HG02885 (cell line): ENCODE data around the gene AFG1L.
"Not testable (repeated sequence)": the region's sequence is repeated elsewhere in the genome, so short reads cannot be mapped to it uniquely, and the experiment has no call there.

Experiments used
- ATAC-seq: cut with Tn5 transposase; IDR thresholded peaks from one replicate; pipeline ENCODE4 v1.9.1; 2021; ENCODE audit warnings: mild to moderate bottlenecking; ENCODE audit not compliant: unreplicated experiment, poor library complexity

Gene AFG1L

DNA sequence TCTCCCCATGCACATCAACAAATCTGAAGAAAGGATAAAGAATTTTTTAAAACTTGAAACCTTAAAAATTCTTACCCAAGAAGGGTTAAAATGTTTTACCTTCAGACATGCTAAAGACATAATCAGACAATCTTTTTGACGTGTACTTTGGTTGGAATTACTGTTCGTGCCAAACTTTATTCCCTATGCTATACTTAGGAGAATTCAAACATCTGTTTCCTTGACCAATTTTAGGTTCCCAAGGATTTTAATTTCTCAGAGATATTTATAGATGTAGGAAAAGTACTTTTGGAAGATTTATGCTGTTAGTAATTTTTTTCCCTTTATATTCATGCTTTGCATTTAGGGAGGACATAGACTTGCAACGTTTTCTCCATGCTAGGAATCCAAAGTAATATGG, 108.4 kb downstream of the AFG1L start:
- ATAC-seq = no peak

DNA sequence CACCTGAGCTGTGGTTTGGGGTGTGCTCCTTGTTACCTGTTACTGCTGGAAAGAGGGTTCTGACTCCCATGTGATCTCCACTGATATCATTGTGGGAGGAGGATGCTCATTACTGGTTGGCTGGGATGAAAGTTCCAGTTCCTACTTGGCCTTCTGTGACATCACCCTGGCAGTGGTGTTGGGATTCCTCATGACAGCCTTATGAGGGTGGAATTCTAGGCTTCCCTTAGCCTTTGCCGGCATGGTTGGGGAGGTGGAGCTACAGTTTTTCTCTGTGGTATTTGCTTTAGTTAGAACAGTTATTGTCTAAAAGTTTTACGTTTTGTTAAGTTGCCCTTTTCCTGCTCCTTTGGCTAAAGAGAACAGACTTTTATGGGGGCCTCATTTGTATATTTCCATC, 112.1 kb downstream of the AFG1L start:
- no peak for ATAC-seq

DNA sequence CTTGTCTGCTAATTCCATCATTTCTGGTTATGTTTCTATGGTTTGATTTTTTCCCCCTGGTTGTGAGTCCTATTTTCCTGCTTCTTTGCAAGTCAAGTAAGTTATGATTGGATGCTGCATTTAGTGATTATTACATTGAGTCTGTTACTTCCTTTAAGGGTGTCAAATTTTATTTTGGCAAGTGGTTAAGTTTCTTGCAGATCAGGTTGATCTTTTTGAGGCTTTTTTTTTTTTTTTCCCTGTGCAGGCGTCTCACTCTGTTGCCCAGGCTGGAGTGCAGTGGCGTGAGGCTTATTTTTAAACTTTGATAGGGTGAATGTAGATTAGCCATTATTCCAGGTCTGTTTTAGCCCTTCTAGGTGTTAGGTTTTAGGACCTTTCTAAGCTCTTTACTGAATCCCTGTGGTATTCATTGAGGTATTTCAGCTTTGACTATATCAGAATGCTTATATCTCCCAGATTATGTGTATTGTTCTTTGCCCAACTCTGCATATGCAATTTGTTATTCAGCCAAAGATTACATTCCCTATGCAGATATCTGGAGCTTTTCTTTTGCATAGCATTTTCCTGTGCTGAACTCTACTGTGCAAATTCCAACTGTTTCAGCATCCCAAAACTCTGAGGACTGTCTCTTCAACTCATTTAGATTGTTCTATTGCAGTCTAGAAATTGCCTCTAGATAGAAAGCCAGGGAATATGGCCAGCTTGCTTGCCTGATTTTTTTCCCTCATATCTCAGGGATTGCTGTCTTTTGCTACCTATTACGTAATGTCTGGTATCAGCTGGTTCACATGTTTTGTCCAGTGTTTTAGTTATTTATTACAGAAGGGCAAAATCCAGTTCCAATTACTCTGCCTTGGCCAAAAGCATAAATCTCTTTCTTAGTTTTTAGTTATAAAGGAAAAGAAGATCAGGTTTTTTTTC, 113.3 kb downstream of the AFG1L start:
- ATAC-seq = no peak

DNA sequence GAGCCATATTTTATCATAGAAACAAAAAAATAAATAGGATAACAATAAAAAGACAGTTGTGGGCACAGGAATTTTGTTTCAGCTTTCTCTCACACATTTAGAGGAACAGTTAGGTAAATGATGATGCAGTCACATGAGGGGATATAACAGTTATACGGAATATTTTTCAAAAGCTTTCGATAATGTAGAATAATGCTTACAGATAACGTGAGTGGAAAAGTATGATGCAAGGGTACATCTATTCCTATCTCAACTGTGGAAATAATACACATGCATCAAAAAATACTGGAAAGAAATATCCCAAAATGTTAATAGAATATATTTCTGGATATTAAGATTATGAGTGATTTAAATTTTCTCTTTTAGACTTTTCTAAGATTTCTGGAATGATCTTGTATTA, 114.0 kb downstream of the AFG1L start:
- ATAC-seq = no peak

- ATAC-seq = not testable (repeated sequence)
Observed at GRCh38 chr6:108416047-108416833, 121.4 kb downstream of the AFG1L start.

- ATAC-seq = no peak
Observed at GRCh38 chr6:108417027-108417426, 122.2 kb downstream of the AFG1L start.

GRCh38 chr6:108419474-108419873, 124.6 kb downstream of the AFG1L start:
- no peak for ATAC-seq

- no peak for ATAC-seq
Observed at GRCh38 chr6:108419934-108420609, 125.2 kb downstream of the AFG1L start.

DNA sequence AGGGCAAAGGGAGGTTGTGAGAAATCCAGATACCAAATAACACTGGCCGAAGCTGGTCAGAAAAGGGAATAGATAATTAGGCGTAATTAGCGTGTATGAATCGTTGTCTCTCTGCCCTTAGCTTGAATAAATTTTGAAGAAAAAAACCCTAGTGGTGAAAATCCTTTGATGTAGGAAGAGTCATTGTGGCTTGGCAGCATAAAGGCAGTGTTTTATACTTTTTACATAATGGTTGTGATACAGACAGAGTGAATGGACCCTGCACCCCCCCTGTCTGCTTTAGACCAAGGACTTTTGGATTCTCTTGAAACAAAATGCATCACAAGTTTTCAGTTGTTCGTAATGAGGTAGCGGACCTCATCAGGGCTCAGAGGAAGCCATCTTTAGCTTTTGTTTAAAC, 126.5 kb downstream of the AFG1L start:
- ATAC-seq = no peak

DNA sequence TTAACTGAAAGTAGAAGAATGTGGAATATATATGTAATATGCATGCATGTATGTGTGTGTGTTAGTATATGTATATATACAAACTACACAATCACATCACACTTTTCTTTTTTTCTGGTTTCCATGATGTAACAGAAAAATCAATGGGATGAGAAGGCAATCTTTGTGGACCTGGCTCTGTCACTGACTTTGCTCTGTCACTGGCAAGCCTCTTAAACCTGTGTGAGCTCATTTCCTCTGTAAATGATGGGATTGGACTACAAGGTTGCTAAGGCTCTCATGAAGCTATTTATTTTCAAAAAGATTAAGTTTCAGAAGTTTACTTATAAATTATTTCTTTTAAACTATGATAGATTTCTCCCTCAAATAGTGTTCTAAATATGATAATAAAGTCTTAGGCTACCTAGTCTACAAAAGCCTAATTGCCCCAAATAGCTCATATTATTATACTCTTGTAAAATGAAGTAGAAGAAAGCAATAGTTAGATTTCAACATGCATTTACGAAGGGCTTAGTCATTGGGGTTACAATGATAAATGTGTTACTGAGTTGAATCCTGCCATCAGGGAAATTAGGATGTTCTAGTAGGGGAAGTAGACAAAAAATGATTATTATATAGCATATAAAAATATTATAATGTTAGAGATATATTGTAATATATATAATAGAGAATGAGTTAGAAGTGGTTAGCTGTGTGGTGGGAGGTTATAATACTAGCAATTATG, 129.3 kb downstream of the AFG1L start:
- no peak for ATAC-seq

GRCh38 chr6:108425428-108425827, 130.6 kb downstream of the AFG1L start:
- no peak for ATAC-seq

- no peak for ATAC-seq
Observed at GRCh38 chr6:108432143-108432542, 137.3 kb downstream of the AFG1L start.

DNA sequence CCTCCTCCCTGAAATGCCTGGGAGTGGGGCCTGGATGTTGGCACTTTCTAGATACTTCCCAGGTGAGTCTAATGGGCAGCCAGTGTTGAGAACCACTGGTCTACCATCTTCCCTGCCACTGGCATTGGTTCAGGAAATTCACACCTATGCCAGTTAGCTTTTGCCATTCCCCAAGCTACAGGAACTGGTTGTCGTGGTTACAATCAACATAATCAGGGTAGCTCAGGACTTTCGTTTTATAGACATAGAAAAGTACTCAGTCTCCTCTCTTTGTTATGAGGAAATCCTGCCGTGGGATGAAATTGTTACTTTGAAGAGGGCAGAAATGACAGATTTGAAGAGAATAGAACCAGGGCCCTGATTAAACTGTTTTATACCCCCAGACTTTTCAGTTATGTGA, 137.9 kb downstream of the AFG1L start:
- ATAC-seq = no peak

GRCh38 chr6:108434222-108434621, 139.4 kb downstream of the AFG1L start:
- ATAC-seq = no peak

- ATAC-seq = no peak
Observed at GRCh38 chr6:108435391-108435790, 140.5 kb downstream of the AFG1L start.

DNA sequence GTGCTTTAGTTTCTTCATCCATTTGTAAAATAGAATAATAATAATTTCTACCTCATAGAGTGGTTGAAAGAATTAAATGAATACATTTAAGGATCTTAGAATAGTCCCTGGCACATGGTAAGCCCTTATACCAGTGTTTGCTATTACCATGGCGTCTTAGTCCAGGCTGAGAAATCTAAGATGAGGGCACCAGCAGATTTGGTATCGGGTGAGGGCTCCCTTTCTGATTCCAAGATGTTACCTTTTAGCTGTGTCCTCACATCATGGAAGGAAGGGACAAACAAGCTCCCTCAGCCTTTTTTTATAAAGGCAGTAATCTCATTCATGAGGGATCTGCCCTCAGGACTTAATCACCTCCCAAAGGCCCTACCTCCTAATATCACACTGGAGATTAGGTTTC, 141.9 kb downstream of the AFG1L start:
- no peak for ATAC-seq

GRCh38 chr6:108437821-108438220, 143.0 kb downstream of the AFG1L start:
- no peak for ATAC-seq

DNA sequence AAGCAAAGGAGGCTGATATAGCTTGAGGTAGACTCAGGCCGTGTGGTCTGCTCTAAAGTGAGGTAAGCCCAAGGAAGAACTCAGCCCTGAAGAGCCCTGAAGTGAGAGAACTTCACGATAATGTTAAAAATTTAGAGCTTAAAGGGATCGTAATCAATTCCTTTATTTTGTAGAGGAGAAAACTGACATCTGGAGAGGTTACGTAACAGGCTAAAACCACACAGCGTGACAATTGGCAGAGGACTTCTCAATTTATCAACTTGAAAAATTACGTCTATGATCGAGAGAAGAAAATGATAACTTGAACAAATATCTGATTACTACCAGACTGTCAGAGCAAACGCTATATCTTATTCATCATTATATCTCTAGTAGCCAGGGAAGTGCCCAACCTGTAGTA, 144.1 kb downstream of the AFG1L start:
- no peak for ATAC-seq

- no peak for ATAC-seq
Observed at GRCh38 chr6:108441141-108441540, 146.3 kb downstream of the AFG1L start.

- ATAC-seq = no peak
Observed at GRCh38 chr6:108442770-108443520, 148.1 kb downstream of the AFG1L start.
